Glutamatergic neuron (in vitro differentiated cells): ENCODE measurements around the gene EEPD1. TPM values are rescaled to one million over a fixed set of nuclear protein-coding genes. Genes with fewer than 3 reads are reported as not detected.
A peak's percentile ranks its signal among the peaks of the same experiment; 100 is the strongest.

Experiments used
- DNase-seq: peaks from one replicate; pipeline ENCODE4 v3.0.0; 2022
- H3K27ac Mint-ChIP-seq: one replicate; pipeline ENCODE4 v1.8.0; 2020; ENCODE audit warnings: mild to moderate bottlenecking, mixed read lengths, inconsistent platforms; ENCODE audit not compliant: unreplicated experiment
- H3K27me3 Mint-ChIP-seq: one replicate; pipeline ENCODE4 v1.8.0; 2020; ENCODE audit warnings: mild to moderate bottlenecking, moderate library complexity, mixed read lengths, inconsistent platforms; ENCODE audit not compliant: unreplicated experiment
- H3K36me3 Mint-ChIP-seq: one replicate; pipeline ENCODE4 v1.8.0; 2020; ENCODE audit warnings: mild to moderate bottlenecking, mixed read lengths, inconsistent platforms; ENCODE audit not compliant: unreplicated experiment
- H3K4me1 Mint-ChIP-seq: one replicate; pipeline ENCODE4 v1.8.0; 2020; ENCODE audit warnings: mild to moderate bottlenecking, low read depth, mixed read lengths, inconsistent platforms; ENCODE audit not compliant: unreplicated experiment
- H3K4me3 Mint-ChIP-seq: one replicate; pipeline ENCODE4 v1.8.0; 2020; ENCODE audit warnings: mild to moderate bottlenecking, mixed read lengths, inconsistent platforms; ENCODE audit not compliant: unreplicated experiment
- H3K9me3 Mint-ChIP-seq: one replicate; pipeline ENCODE4 v1.8.0; 2020; ENCODE audit warnings: mild to moderate bottlenecking, moderate library complexity, mixed read lengths, inconsistent platforms; ENCODE audit not compliant: unreplicated experiment
- total RNA-seq: library from RNA; stranded (reverse); fragmentation: NEBNext Ultra II Directional; extraction: Animal tissue kit (Norgen Biotek cat#: 25700); gene quantifications from one replicate; pipeline ENCODE4 v1.2.1, GENCODE V29; 2021; ENCODE audit not compliant: unreplicated experiment
- TF ChIP-seq, protein P1 (sequence below): fragments of 200-600 bp; sonication (generic); IDR thresholded peaks from one replicate; pipeline ENCODE4 v1.5.0; 2021; ENCODE audit not compliant: partially characterized antibody, unreplicated experiment

EEPD1 gene
- total RNA-seq, 1 donor from 2014 or later, result 63.9 TPM

DNA sequence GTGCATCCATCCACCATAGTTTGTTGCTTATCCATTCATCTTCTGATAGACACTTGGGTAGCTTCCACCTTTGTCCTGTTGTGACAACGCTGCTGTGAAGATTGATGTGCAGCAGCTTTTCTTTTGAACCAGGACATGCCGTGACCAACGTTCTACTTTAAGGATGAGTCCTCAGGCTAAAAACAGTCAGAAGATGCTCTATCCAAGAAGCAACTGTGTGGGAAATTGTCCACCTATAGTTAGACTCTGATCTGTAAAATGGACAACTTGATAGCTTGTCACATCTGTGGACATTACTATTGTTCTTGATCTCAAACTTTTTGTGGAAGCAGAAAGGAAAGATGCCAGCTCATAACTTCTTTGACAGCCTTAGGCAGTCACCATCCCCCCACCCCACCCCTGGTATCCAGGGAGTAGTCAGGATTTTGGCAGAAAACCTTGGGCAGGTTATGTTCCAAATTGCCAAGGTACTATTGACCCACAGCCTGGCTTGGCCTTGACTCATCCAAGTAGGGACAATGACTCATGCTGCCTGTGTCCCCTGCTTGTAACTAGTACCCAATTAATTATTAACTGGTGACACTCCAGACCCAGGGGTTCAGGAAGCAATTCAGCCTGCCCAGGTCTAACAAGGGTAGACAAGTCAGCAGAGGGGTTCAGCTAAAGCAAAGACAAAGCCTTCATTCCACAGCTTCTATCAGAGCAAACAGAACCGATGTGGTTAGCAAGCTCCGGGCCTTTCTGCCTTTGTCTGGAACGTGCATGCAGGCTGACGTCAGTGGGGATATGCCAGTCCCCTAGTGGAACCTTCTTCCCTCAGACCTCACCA is 137.0 kb downstream of the EEPD1 start:
- no peak for DNase-seq
- H3K36me3 Mint-ChIP-seq, result peaks cover 16% of the 10 kb centered on the region
- no peak overlapping the region for H3K4me3 Mint-ChIP-seq
- peaks cover 15% of the 10 kb centered on the region for H3K9me3 Mint-ChIP-seq
- H3K27ac Mint-ChIP-seq, result no peak overlapping the region
- H3K4me1 Mint-ChIP-seq, result peaks cover 23% of the 10 kb centered on the region
- peaks cover 12% of the 10 kb centered on the region for H3K27me3 Mint-ChIP-seq
- TF ChIP-seq, protein P1, sequence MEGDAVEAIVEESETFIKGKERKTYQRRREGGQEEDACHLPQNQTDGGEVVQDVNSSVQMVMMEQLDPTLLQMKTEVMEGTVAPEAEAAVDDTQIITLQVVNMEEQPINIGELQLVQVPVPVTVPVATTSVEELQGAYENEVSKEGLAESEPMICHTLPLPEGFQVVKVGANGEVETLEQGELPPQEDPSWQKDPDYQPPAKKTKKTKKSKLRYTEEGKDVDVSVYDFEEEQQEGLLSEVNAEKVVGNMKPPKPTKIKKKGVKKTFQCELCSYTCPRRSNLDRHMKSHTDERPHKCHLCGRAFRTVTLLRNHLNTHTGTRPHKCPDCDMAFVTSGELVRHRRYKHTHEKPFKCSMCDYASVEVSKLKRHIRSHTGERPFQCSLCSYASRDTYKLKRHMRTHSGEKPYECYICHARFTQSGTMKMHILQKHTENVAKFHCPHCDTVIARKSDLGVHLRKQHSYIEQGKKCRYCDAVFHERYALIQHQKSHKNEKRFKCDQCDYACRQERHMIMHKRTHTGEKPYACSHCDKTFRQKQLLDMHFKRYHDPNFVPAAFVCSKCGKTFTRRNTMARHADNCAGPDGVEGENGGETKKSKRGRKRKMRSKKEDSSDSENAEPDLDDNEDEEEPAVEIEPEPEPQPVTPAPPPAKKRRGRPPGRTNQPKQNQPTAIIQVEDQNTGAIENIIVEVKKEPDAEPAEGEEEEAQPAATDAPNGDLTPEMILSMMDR, result no peak

DNA sequence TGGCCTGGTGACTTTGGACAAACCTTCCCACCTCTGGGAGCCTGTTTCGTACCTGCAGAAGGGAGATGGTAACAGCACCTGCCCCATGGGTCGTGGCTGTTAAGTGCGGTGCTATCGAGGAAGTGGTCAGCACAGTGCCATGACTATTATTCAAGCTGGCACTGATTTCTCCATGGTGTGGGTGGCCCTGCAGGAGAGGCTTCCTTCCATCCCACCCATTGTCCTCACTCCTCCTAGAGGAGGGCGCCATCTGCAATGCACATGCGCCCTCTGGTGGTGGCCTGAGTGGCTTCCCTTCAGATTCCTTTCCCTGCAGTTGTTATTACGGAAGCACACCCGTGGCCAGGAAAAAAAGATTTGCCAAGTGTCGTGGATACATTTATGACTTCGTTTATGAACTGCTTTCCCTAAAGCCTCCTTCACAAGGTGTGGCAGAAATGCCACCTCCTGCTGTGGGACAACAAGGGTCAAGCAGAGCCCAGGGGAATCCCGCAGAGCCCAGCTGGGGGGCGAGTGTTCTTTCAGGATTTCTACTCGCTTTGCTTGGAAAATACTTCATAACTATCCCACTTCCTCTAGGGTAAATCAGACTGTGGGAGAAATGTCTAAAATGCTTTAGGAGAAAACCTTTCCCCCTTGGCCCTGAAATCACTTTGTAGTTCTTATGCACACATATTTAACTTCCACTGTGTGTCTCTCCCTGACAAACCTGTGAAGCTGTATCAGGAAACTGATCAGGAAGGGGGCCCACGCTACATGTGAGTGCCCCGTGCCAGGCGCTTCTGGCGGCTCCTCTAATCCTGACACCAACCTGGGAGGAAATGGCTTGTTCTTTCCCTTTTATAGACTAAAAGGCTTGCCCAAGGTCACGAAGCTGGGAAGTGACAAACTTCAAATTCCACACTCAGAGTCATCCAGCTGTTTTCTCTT is 138.6 kb downstream of the EEPD1 start:
- Mint-ChIP-seq H3K27ac (peak overlapping the region; percentile 75), H3K4me1 (peaks cover 22% of the 10 kb centered on the region), H3K36me3 (peaks cover 16% of the 10 kb centered on the region), H3K9me3 (peaks cover 17% of the 10 kb centered on the region), H3K27me3 (peaks cover 12% of the 10 kb centered on the region), H3K4me3 (peak overlapping the region; percentile 20)
- DNase-seq, result peak; percentile 91
- TF ChIP-seq, protein P1, result peak; percentile 98

DNA sequence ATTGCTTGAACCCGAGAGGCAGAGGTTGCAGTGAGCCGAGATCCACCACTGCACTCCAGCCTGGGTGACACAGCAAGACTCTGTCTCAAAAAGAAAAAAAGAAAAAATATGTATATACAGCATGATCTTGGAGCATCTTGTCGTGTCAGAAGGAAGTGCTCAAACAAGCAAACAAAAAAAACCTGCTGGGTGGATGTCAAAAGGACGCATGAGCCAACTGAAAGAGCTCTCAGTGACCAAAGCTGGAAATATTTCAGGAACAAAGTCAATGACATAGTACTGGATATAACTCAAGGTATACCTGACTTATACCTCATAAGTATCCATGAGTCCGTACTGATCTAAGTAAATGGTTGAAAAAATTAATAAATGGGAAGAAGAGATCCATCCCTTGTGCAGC is 142.0 kb downstream of the EEPD1 start:
- Mint-ChIP-seq H3K4me3 (no peak overlapping the region), H3K27ac (no peak overlapping the region), H3K36me3 (peaks cover 10% of the 10 kb centered on the region), H3K27me3 (peaks cover 6% of the 10 kb centered on the region), H3K9me3 (peaks cover 7% of the 10 kb centered on the region), H3K4me1 (peaks cover 13% of the 10 kb centered on the region)
- DNase-seq, result peak; percentile 1
- TF ChIP-seq, protein P1, result no peak

DNA sequence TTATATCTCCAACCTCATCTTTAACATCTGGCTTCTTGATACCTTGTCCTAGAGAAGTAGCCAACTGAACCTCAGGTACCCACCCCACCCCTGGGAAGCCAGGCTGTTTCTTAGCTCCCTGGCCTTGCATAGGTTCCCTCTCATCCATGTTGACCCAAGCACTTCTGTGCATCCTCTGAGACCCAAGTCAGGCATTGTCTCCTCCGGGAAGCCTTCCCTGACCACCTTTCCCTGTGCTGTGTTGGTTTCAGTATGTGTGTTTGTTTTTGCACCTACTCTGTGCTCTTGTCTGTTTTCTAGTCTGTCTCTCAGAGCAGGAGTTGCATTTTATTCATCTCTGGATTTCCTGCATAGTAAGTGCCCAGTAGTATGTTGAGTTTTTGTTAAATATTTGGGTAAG is 143.2 kb downstream of the EEPD1 start:
- H3K4me1 Mint-ChIP-seq, result peaks cover 8% of the 10 kb centered on the region
- DNase-seq, result no peak
- no peak overlapping the region for H3K4me3 Mint-ChIP-seq
- H3K36me3 Mint-ChIP-seq, result peaks cover 6% of the 10 kb centered on the region
- peaks cover 4% of the 10 kb centered on the region for H3K27me3 Mint-ChIP-seq
- H3K9me3 Mint-ChIP-seq, result peaks cover 5% of the 10 kb centered on the region
- TF ChIP-seq, protein P1, result no peak
- H3K27ac Mint-ChIP-seq, result no peak overlapping the region
